Gastrocnemius medialis (tissue), 4 donors: ENCODE data around the gene TMEM272. TPM values are rescaled to one million over a fixed set of nuclear protein-coding genes. Genes with fewer than 3 reads are reported as not detected.
A peak's percentile ranks its signal among the peaks of the same experiment; 100 is the strongest.

Source experiments
- ATAC-seq, 2 donors: fragments of 150-250 bp; one replicate each; pipeline ENCODE4 v1.9.1; 2016
- DNase-seq, 2 donors: peaks; one replicate each; pipeline ENCODE4 v3.0.0-alpha.2; 2019
- H3K27ac ChIP-seq, 4 donors: fragments of 200-600 bp; sonication (generic); 1 replicate in 1 of 4; 2 replicates in 3 of 4; pipeline ENCODE4 v1.5.1; 2016 to 2018; ENCODE audit warnings: mild to moderate bottlenecking in 2 of 4, moderate library complexity in 1 of 4
- H3K27me3 ChIP-seq, 3 donors: fragments of 200-600 bp; sonication (generic) in 2 of 3; 1 replicate in 1 of 3; 2 replicates in 2 of 3; pipeline versions ENCODE4 v1.5.1 to v1.6.0; 2016 to 2019; ENCODE audit warnings: mild to moderate bottlenecking in 1 of 3, moderate library complexity in 1 of 3
- H3K36me3 ChIP-seq, 2 donors: fragments of 200-600 bp; sonication (generic) in 1 of 2; one replicate each; pipeline ENCODE4 v1.5.1; 2017 to 2018
- H3K4me1 ChIP-seq, 2 donors: fragments of 200-600 bp; sonication (generic) in 1 of 2; one replicate each; pipeline ENCODE4 v1.5.1; 2016 to 2017; ENCODE audit warnings: mild to moderate bottlenecking in 2 of 2
- H3K4me3 ChIP-seq, 4 donors: fragments of 200-600 bp; sonication (generic) in 3 of 4; 1 replicate in 1 of 4; 2 replicates in 3 of 4; pipeline ENCODE4 v1.5.1; 2016 to 2019; ENCODE audit warnings: mild to moderate bottlenecking in 2 of 4
- H3K9me3 ChIP-seq, 3 donors: fragments of 200-600 bp; sonication (generic) in 2 of 3; 1 replicate in 1 of 3; 2 replicates in 2 of 3; pipeline ENCODE4 v1.5.1; 2016 to 2019
- CTCF ChIP-seq, 5 experiments: fragments of 450-650 bp in 3 of 5; fragments of 200-600 bp in 2 of 5; sonication (generic) in 2 of 5; IDR thresholded peaks in 4 of 5; conservative IDR thresholded peaks in 1 of 5; 1 replicate in 4 of 5; 2 replicates in 1 of 5; pipeline ENCODE4 v1.5.1; 2016 to 2019; ENCODE audit warnings: antibody characterized with exemption in 5 of 5, mild to moderate bottlenecking in 3 of 5, moderate library complexity in 3 of 5
- POLR2A ChIP-seq, 2 donors: fragments of 450-650 bp; IDR thresholded peaks; one replicate each; pipeline ENCODE4 v1.6.1; 2017; ENCODE audit warnings: antibody characterized with exemption in 2 of 2, mild to moderate bottlenecking in 2 of 2, moderate library complexity in 2 of 2
- in situ Hi-C, 4 donors: fragments of 200-750 bp; cut with MboI; loops; one replicate each; pipeline versions ENCODE4 v1.15.0 to v1.8.0; 2017; ENCODE audit warnings: low sequenced_read_pairs in 4 of 4
- intact Hi-C: fragments of 100-400 bp; cut with DNase I; formaldehyde crosslinking; loops from one replicate; pipeline ENCODE4 v1.15.1; 2023; ENCODE audit warnings: low total_unique reads
- total RNA-seq, 4 donors: library from RNA; depleted of rRNA; stranded (reverse); fragments of >200 nt; gene quantifications; one replicate each; pipeline versions ENCODE4 v1.1.0 to v1.2.3, GENCODE V29; 2016

TMEM272 gene
- total RNA-seq, 4 donors from 2014 or later, result 0.20 to 0.41 (median 0.27) TPM; not detected in 1

- no peak overlapping the region for H3K4me3 ChIP-seq
- TF ChIP-seq CTCF (IDR thresholded peaks at IDR 0.05 in 4 of 5, conservative IDR thresholded peaks at IDR 0.05 in 1 of 5), result no peak
- no peak for DNase-seq
- no peaks in the 10 kb centered on the region for H3K36me3 ChIP-seq
- H3K9me3 ChIP-seq, result no peaks in the 10 kb centered on the region
- intact Hi-C loops, result loop anchor here (10.0 kb wide), 3 partner anchors 389 to 649 kb away; partner anchors contain the start of genes CKAP2, FAM124A and VPS36
- ATAC-seq, result no peak
- in situ Hi-C loops, result loop anchor here in 3 of 4 donors (10.0 to 25.0 kb wide), 7 partner anchors 206 to 631 kb away; partner anchors contain the start of genes WDFY2 (in 3 of the 3), ALG11 (in 1 of the 3), ATP7B (in 1 of the 3) and NEK5 (in 1 of the 3)
- H3K4me1 ChIP-seq, result peaks cover 30 to 42% of the 10 kb centered on the region in 2 donors
- peak overlapping the region in 1 of 4 donors; percentile 89 for H3K27ac ChIP-seq
- no peaks in the 10 kb centered on the region for H3K27me3 ChIP-seq
Observed at GRCh38 chr13:51805925-51806324, 39.1 kb downstream of the TMEM272 start.

- in situ Hi-C loops, result loop anchor here in 3 of 4 donors (10.0 to 25.0 kb wide), 7 partner anchors 207 to 632 kb away; partner anchors contain the start of genes WDFY2 (in 3 of the 3), ALG11 (in 1 of the 3), ATP7B (in 1 of the 3) and NEK5 (in 1 of the 3)
- TF ChIP-seq POLR2A (IDR thresholded peaks at IDR 0.05) (no peak), CTCF (IDR thresholded peaks at IDR 0.05 in 4 of 5, conservative IDR thresholded peaks at IDR 0.05 in 1 of 5) (no peak)
- DNase-seq (no peak), ATAC-seq (no peak)
- Histone ChIP-seq H3K4me3 (peak overlapping the region in 1 of 4 donors; percentile 74), H3K9me3 (no peaks in the 10 kb centered on the region), H3K27ac (peak overlapping the region; percentile 89 to 100 (median 96)), H3K27me3 (no peaks in the 10 kb centered on the region), H3K4me1 (peaks cover 36 to 46% of the 10 kb centered on the region in 2 donors), H3K36me3 (no peaks in the 10 kb centered on the region)
- intact Hi-C loops, result loop anchor here (10.0 kb wide), 3 partner anchors 389 to 649 kb away; partner anchors contain the start of genes CKAP2, FAM124A and VPS36
Observed at GRCh38 chr13:51805313-51805712, 39.7 kb downstream of the TMEM272 start.

GRCh38 chr13:51804295-51805172 lies 40.4 kb downstream of the TMEM272 start:
- peak; percentile 13 to 14 for ATAC-seq
- no peak for TF ChIP-seq POLR2A (IDR thresholded peaks at IDR 0.05)
- Histone ChIP-seq H3K4me3 (peak overlapping the region; percentile 74 to 99 (median 86)), H3K9me3 (no peaks in the 10 kb centered on the region), H3K27me3 (no peaks in the 10 kb centered on the region), H3K36me3 (no peaks in the 10 kb centered on the region), H3K27ac (peak overlapping the region; percentile 89 to 100 (median 96)), H3K4me1 (peaks cover 37 to 46% of the 10 kb centered on the region in 2 donors)
- no peak for DNase-seq
- in situ Hi-C loops, result loop anchor here in 3 of 4 donors (10.0 to 25.0 kb wide), 7 partner anchors 208 to 633 kb away; partner anchors contain the start of genes WDFY2 (in 3 of the 3), ALG11 (in 1 of the 3), ATP7B (in 1 of the 3) and NEK5 (in 1 of the 3)
- intact Hi-C loops, result loop anchor here (1.0 to 10.0 kb wide), 5 partner anchors 351 to 1677 kb away; partner anchors contain the start of genes CKAP2, FAM124A, INTS6 and VPS36

GRCh38 chr13:51803422-51804294 lies 41.3 kb downstream of the TMEM272 start, which contains the start of gene DHRS12:
DHRS12 (minus strand) TSS chr13:51804163; CDS start chr13:51799659, 4,504 bp downstream.
- peak; percentile 81 to 87 for ATAC-seq
- no peaks in the 10 kb centered on the region for H3K9me3 ChIP-seq
- in situ Hi-C loops, result loop anchor here in 3 of 4 donors (10.0 to 25.0 kb wide), 7 partner anchors 209 to 634 kb away; partner anchors contain the start of genes WDFY2 (in 3 of the 3), ALG11 (in 1 of the 3), ATP7B (in 1 of the 3) and NEK5 (in 1 of the 3)
- peak within 1 kb of the TSS; percentile 74 to 99 (median 86) for H3K4me3 ChIP-seq
- DNase-seq, result peak; percentile 68 to 85
- intact Hi-C loops, result loop anchor here (1.0 to 10.0 kb wide), 7 partner anchors 73 to 1676 kb away; partner anchors contain the start of genes CKAP2, FAM124A, INTS6 and VPS36
- peaks cover 37 to 46% of the 10 kb centered on the region in 2 donors for H3K4me1 ChIP-seq
- H3K27me3 ChIP-seq, result no peaks in the 10 kb centered on the region
- H3K27ac ChIP-seq, result peak within 1 kb of the TSS; percentile 89 to 100 (median 96)
- TF ChIP-seq POLR2A (IDR thresholded peaks at IDR 0.05), result peak; percentile 90 to 93
- TF ChIP-seq CTCF (IDR thresholded peaks at IDR 0.05 in 4 of 5, conservative IDR thresholded peaks at IDR 0.05 in 1 of 5), result peak in 1 of 5 experiments; percentile 4
- H3K36me3 ChIP-seq, result no peaks in the 10 kb centered on the region
